IPS-20b (cell line): ENCODE results near the gene CELF3.

Experiments
- H3K27ac ChIP-seq: one replicate; pipeline ENCODE4 v1.5.1; 2013; ENCODE audit warnings: low read length
- H3K27me3 ChIP-seq: 2 replicates; pipeline ENCODE4 v1.6.1; 2013; ENCODE audit warnings: mild to moderate bottlenecking, low read length, inconsistent platforms; ENCODE audit not compliant: insufficient read depth
- H3K36me3 ChIP-seq: 2 replicates; pipeline ENCODE4 v1.6.1; 2013; ENCODE audit warnings: low read depth, mild to moderate bottlenecking, inconsistent platforms, low read length, moderate library complexity; ENCODE audit not compliant: insufficient read depth
- H3K4me1 ChIP-seq: 2 replicates; pipeline ENCODE4 v1.6.1; 2013; ENCODE audit warnings: mild to moderate bottlenecking, control low read depth, inconsistent platforms, low read length, moderate library complexity; ENCODE audit not compliant: insufficient read depth
- H3K4me3 ChIP-seq: 2 replicates; pipeline ENCODE4 v1.5.1; 2013; ENCODE audit warnings: mild to moderate bottlenecking, low read length, inconsistent platforms
- H3K9ac ChIP-seq: 2 replicates; pipeline ENCODE4 v1.6.1; 2013; ENCODE audit warnings: low read depth, mild to moderate bottlenecking, inconsistent platforms, low read length, moderate library complexity
- H3K9me3 ChIP-seq: 2 replicates; pipeline ENCODE4 v1.6.1; 2013; ENCODE audit warnings: mild to moderate bottlenecking, low read depth, low read length, inconsistent platforms; ENCODE audit not compliant: insufficient read depth

Gene CELF3

DNA sequence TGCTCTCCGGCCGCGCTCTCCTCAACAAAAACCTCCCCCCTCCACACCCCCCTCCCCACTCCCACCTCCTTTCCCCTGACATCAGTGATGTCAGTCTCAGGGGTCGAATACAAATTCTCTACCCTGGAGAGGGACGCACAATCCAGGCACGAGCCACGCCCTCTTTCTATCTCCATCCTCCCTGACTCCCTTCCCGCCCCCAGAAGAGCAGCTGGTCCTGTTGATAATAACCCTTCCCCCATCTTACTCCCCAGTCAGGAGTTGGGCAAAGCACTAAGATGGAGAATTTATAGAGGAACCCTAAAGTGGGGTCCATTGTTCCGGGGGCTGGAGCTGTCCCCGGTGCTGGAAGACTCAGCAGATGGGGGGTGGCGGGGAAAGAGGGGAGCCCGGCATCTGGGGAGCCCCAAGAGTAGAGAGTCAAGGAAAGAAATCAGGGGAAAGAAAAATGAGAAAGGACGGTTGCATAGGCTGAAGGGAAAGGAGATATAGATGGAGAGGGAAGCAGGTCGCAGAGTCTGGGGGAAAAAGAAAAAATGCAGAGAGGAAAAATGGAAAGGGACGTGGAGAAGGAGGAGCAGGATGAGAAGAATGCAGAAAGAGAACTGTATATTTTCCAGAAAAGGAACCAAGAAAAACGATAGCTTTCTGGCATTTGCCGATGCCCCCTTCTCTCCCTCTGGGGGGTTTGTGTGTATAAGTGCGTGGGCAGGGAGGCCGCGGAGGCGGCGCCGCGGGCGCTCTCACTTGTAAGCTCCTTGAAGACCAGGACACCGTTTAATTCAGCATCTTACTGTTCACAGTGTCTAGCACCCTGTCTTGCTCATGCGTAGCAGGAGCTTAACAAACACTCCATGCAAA, at the start of gene CELF3:
Gene CELF3, minus strand, starts transcription at position 33 of the 861 bp plus-strand sequence. CDS start 783 bp downstream, outside the sequence.
- peaks cover 60% of the 10 kb centered on the region for H3K27me3 ChIP-seq
- peak within 1 kb of the TSS; percentile 63 for H3K4me3 ChIP-seq
- no peaks in the 10 kb centered on the region for H3K9me3 ChIP-seq
- H3K9ac ChIP-seq: no peak within 1 kb of the TSS
- no peaks in the 10 kb centered on the region for H3K36me3 ChIP-seq
- H3K4me1 ChIP-seq: peaks cover 3% of the 10 kb centered on the region; the same call in 1 of the 2 replicates
- H3K27ac ChIP-seq: peak within 1 kb of the TSS; percentile 90

DNA sequence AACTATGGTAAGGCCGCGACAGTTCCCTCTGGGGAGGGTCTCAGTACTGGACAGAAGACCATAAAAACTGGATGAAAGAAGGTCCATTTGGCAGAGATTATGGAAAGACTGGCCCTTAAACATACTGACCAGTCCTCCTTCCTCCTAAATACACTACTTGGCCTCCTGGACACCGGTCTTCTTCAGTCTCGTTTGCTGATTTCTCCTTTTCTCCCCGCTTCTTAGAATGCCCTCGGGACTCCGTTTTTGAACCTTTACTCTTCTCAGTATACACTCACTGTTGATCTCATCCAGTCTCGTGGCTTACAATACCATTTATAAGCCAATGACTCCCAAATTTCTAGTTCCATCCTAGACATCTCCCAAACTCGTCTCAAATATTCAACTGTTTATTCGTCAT, 47.4 kb upstream of the CELF3 start:
- Histone ChIP-seq H3K9me3 (no peaks in the 10 kb centered on the region), H3K27ac (peak overlapping the region; percentile 67), H3K27me3 (no peaks in the 10 kb centered on the region), H3K9ac (peak overlapping the region; percentile 92), H3K4me3 (peak overlapping the region; percentile 94), H3K36me3 (peaks cover 32% of the 10 kb centered on the region), H3K4me1 (peaks cover 10% of the 10 kb centered on the region; the same call in 1 of the 2 replicates)

DNA sequence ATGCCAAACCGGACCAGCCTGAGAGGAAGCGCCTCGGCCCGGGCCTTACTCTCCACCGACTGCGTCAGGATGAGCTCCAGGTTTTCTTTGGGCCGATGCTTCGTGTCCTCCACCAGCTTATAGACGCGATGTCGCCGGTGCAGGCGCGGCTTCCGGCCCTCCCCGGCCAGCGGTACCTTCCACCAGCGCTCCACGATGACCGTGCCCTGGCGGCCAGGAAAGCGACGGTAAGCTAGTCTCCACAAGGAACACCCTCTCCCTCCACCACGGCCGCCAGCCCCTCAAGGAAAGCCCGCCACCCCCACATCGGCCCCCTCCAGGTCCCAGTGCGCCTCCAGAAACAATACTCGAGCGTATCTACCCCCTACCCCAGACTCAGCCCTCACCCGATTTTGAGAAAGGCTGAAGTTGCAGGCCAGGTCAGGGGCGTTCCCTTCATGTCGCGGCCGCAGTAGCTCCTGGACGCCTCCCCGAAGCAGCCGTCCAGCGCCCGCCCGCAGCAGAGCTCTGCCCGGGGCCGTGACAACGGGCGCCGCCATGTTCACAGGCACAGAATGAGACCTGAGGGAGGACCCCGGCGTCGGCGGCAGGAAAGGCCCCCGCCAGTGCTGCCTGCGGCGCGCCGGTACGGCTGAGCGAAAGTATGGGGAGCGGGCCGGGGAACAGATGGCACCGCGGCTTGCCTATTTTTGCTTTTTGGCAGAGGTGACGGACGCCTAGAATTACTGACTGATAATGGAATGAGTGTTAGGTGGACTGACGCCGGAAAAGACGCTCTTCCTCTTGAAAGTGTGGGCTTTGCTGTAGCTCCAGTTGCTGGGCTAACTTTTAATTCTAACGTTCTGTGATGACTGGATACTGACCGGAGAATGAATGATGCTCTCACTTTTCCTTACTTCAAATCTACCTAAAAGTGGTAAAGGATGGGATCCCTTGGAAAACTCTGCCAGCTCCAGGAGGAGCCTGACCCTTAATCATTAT, 46.6 kb upstream of the CELF3 start, which contains the start of gene MRPL9:
Gene MRPL9, minus strand, starts transcription at position 556 of the 981 bp plus-strand sequence. Its CDS starts 17 bp downstream, at position 539.
- Histone ChIP-seq H3K9ac (peak within 1 kb of the TSS; percentile 92), H3K36me3 (peaks cover 40% of the 10 kb centered on the region), H3K27ac (peak within 1 kb of the TSS; percentile 67), H3K4me3 (peak within 1 kb of the TSS; percentile 94), H3K4me1 (peaks cover 10% of the 10 kb centered on the region; the same call in 1 of the 2 replicates), H3K9me3 (no peaks in the 10 kb centered on the region), H3K27me3 (no peaks in the 10 kb centered on the region)

DNA sequence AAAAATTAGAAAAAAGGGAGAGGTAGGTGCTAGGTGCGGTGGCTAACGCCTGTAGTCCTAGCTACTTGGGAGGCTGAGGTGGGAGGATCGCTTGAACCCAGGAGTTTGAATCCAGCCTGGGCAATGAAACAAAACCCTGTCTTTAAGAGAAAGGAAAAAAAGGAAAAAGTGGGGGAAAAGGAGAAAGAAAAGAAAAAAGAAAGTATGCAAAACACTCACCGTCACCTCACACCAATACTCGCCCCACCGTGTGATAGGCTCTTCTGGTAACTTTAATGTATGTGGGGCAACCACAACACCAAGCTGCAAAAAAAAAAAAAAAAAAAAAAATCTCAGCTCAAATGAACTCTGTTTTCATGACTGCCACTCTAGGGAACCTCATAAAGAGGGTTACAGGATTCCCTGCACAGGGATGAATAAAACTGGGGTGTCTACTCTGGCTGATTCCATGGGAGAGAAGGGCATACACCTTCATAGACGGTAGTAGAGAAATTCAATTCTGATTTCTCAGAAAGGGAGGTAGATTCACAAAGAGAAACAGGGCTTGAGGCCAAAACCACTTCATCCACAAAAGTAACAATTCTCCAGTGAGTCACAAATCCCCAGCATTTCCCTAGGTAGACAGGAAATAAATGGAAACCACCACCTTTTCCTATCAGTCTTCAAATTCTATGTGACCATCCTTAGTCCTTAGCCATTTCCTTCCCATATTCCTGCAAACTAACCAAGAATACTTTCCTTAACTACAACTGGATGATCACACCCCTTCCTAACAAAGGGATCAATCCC, 44.2 kb upstream of the CELF3 start:
- Histone ChIP-seq H3K4me1 (peaks cover 10% of the 10 kb centered on the region; the same call in 1 of the 2 replicates), H3K9me3 (no peaks in the 10 kb centered on the region), H3K27me3 (no peaks in the 10 kb centered on the region), H3K27ac (no peak overlapping the region), H3K9ac (no peak overlapping the region), H3K36me3 (peaks cover 52% of the 10 kb centered on the region), H3K4me3 (no peak overlapping the region)

DNA sequence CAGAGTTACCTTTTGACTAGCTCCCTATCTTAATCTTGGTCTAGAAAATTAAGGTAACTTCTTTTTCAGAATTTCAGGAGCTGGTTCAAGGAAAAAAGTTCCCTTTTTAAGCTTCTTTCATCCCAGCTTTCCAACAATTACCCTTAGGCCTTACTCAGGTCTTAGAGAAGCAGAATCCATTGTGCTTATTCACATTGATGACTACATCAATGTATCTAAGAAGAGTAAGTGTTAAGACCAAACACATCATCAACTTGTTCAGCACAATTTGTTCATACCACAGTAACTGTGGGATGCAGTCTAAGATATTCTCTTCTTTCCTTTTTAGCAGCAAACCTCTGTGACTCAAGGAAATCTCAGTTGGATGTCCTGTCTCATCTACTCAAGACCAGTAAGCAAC, 42.6 kb upstream of the CELF3 start:
- peaks cover 10% of the 10 kb centered on the region; the same call in 1 of the 2 replicates for H3K4me1 ChIP-seq
- no peak overlapping the region for H3K27ac ChIP-seq
- H3K36me3 ChIP-seq: peaks cover 52% of the 10 kb centered on the region
- H3K4me3 ChIP-seq: no peak overlapping the region
- no peak overlapping the region for H3K9ac ChIP-seq
- H3K9me3 ChIP-seq: no peaks in the 10 kb centered on the region
- H3K27me3 ChIP-seq: no peaks in the 10 kb centered on the region

DNA sequence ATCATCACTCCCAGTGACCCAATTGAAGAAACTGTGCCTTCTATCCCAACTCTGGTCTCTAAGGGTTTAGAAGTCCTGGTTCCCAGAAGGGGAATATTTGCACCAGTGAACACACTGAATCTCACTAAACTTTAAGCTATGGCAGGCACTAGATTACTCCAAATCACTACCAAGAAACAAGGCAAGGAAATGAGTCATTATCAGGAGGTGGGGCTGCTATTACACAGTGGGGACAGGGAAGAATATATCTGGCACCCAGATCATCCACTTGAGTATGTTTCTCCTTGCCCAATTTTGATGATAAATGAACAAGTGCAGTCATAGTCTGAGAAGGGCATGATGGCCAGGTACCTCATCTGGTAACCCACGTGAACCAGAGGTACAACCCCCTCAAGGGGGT, 39.7 kb upstream of the CELF3 start:
- Histone ChIP-seq H3K9ac (no peak overlapping the region), H3K4me1 (no peaks in the 10 kb centered on the region), H3K4me3 (no peak overlapping the region), H3K9me3 (no peaks in the 10 kb centered on the region), H3K36me3 (peaks cover 43% of the 10 kb centered on the region), H3K27me3 (no peaks in the 10 kb centered on the region), H3K27ac (no peak overlapping the region)

DNA sequence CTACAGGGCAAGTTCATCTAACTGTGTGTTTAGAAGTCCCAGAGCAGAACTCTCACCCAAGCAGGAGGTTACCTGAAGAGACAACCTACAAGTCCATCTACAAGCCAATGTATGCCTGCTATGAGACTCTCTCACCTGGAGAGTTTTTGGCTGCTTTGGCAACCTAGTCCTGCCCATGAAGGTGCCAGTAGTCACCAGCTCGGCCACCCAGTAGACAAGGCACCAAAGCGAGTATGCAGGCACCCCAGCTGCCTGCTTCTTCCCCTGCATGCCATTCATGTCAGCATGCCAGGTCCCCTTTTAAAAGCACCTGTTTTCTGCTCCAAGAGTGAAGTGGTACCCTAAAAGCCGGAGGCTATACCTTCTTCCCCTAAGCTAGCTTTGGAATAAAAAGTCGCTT, 24.9 kb upstream of the CELF3 start:
- Histone ChIP-seq H3K36me3 (no peaks in the 10 kb centered on the region), H3K27ac (no peak overlapping the region), H3K27me3 (no peaks in the 10 kb centered on the region), H3K4me3 (no peak overlapping the region), H3K4me1 (no peaks in the 10 kb centered on the region; the same call in 1 of the 2 replicates), H3K9ac (no peak overlapping the region), H3K9me3 (peaks cover 16% of the 10 kb centered on the region)

DNA sequence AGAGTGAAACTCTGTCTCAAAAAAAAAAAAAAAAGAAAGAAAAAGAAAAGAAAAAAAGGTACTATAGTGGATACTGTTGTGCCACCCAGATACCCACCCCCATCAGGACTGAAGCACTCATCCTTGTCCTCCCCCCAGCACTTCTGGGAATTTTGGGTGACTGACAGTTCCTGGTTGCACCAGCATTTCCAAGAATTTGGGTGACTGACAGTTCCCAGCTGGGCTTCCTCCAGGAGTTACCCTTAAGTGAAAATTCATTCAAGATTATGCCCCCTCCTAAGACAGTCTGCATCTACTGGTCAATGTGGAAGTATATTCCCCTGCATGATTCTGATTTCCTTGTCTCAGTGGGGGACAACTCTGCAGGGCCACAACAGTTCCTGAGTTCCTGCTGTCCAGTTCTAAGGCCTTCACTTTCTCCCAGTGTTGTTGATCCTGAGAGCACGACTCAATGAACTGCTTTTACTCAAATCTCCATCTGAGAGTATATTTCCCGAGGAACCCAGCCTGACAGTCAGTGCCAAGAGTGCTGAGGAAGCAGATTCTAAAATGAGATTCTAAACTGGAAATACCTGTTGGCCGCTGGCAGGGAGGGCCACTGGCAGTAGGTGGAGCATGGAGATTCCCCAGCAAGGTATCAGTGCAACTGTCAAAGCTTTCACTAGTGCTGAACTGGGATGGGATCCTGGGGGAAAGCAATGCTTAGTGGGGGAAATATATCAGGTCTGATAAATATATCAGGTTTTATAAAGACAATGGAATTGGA, 23.2 kb upstream of the CELF3 start:
- Histone ChIP-seq H3K27ac (no peak overlapping the region), H3K4me1 (no peaks in the 10 kb centered on the region; the same call in 1 of the 2 replicates)

DNA sequence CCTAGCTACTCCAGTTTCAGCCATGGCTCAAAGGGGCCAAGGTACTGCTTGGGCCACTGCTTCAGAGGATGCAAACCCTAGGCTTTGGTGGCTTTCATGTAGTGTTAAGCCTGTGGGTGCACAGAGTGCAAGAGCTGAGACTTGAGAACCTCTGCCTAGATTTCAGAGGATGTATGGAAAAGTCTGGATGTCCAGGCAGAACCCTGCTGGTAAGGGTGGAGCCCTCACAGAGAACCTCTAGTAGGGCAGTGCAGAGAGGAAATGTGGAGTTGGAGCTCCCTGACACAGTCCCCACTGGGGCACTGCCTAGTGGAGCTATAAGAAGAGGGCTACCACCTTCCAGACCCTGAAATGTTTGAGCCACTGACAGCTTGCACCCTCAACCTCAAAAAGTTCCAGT, 20.9 kb upstream of the CELF3 start:
- Histone ChIP-seq H3K9ac (no peak overlapping the region), H3K36me3 (no peaks in the 10 kb centered on the region), H3K27ac (no peak overlapping the region), H3K27me3 (no peaks in the 10 kb centered on the region; the same call in 1 of the 2 replicates), H3K4me1 (no peaks in the 10 kb centered on the region; the same call in 1 of the 2 replicates), H3K4me3 (no peak overlapping the region), H3K9me3 (peaks cover 16% of the 10 kb centered on the region)

More for the DNA sequence above, 23.2 kb upstream of the CELF3 start:
- Histone ChIP-seq H3K9ac (no peak overlapping the region), H3K27me3 (no peaks in the 10 kb centered on the region), H3K9me3 (peaks cover 16% of the 10 kb centered on the region), H3K4me3 (no peak overlapping the region), H3K36me3 (no peaks in the 10 kb centered on the region)

DNA sequence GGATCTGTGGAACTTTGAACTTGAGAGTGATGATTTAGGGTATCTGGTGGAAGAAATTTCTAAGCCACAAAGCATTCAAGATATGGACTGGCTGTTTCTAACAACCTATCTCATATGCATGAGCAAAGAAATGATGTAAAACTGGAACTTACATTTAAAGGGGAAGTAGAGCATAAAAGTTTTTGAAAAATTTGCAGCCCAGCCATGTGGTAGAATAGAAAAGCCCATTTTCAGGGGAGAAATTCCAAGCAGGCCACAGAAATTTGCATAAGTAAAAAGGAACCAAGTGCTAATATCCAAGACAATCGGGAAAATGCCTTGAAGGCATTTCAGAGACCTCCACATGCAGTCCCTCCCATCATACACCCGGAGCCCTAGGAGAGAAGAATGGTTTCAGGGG, 20.4 kb upstream of the CELF3 start:
- H3K9ac ChIP-seq: no peak overlapping the region
- peaks cover 16% of the 10 kb centered on the region for H3K9me3 ChIP-seq
- H3K4me3 ChIP-seq: no peak overlapping the region

More for the DNA sequence above, 20.4 kb upstream of the CELF3 start:
- no peaks in the 10 kb centered on the region; the same call in 1 of the 2 replicates for H3K27me3 ChIP-seq
- H3K27ac ChIP-seq: no peak overlapping the region
- no peaks in the 10 kb centered on the region for H3K36me3 ChIP-seq
- H3K4me1 ChIP-seq: no peaks in the 10 kb centered on the region; the same call in 1 of the 2 replicates
